Pancreas (tissue), 10 donors: ENCODE data around the gene HTRA1. TPM values are rescaled to one million over a fixed set of nuclear protein-coding genes. Genes with fewer than 3 reads are reported as not detected.

Source experiments
- ATAC-seq, 4 donors: fragments of 200-7000 bp; cut with Tn5 transposase; one replicate each; pipeline versions ENCODE4 v1.8.0 to v1.9.1; 2020; ENCODE audit warnings: mild to moderate bottlenecking in 4 of 4, moderate library complexity in 4 of 4
- DNase-seq, 6 donors: peaks; one replicate each; pipeline ENCODE4 v3.0.0-alpha.2; 2020
- FAIRE-seq: peaks from 2 replicates; lab custom pipeline; 2012; peaks lifted over from hg19 to GRCh38; lab: Jason Lieb, UNC
- H3K27ac ChIP-seq, 4 donors: fragments of 200-600 bp; sonication (generic); 1 replicate in 3 of 4; 2 replicates in 1 of 4; pipeline versions ENCODE4 v1.5.0 to v1.8.0; 2020
- H3K27me3 ChIP-seq, 4 donors: fragments of 200-600 bp; one replicate each; pipeline ENCODE4 v1.8.0; 2021
- H3K36me3 ChIP-seq, 3 donors: fragments of 200-600 bp; sonication (generic) in 1 of 3; one replicate each; pipeline versions ENCODE4 v1.5.0 to v1.8.0; 2020 to 2021
- H3K4me1 ChIP-seq, 3 donors: fragments of 200-600 bp; one replicate each; pipeline ENCODE4 v1.8.0; 2021
- H3K4me3 ChIP-seq, 4 donors: fragments of 200-600 bp; sonication (generic) in 2 of 4; one replicate each; pipeline versions ENCODE4 v1.5.0 to v1.8.0; 2020 to 2021
- H3K9me3 ChIP-seq, 4 donors: fragments of 200-600 bp; one replicate each; pipeline ENCODE4 v1.8.0; 2021
- CTCF ChIP-seq, 4 donors: fragments of 200-600 bp; sonication (generic) in 3 of 4; IDR thresholded peaks; one replicate each; pipeline versions ENCODE4 v1.5.0 to v1.8.0; 2021; ENCODE audit warnings: antibody characterized with exemption in 4 of 4
- WGBS, 2 donors: extraction: QIAGEN DNeasy Blood & Tissue Kit; methylation state at CpG; one replicate each; pipeline ENCODE4 v1.1.7; 2013; 5-methylcytosine and 5-hydroxymethylcytosine counted together
- intact Hi-C, 3 donors: fragments of 100-400 bp; cut with DNase I; formaldehyde crosslinking; loops; one replicate each; pipeline versions ENCODE4 v1.11.1 to v1.14.2; 2022
- polyA plus RNA-seq, 2 donors: library from polyadenylated mRNA; stranded (reverse); fragments of 200-250 nt; gene quantifications; one replicate each; pipeline ENCODE4 v1.2.3, GENCODE V29; 2013
- total RNA-seq, 6 donors: library from RNA; stranded (reverse); fragmentation: NEBNext Ultra II Directional in 4 of 6; extraction: Animal tissue kit (Norgen Biotek cat#: 25700) in 4 of 6; gene quantifications; one replicate each; pipeline versions ENCODE4 v1.2.1 to v1.2.4, GENCODE V29; 2021 to 2023
- donor health status: healthy with polysubstance abuse.
- donor health status: DM: no; HTN: no; CAD: no; lungs with moderate emphysema.
- donor health status: DM: no; HTN: no; CAD: no.
- donor health status: control.
- donor health status: control.
- donor health status: Bipolar disorder and iron deficiency.
- donor health status: DM: yes; HTN: yes; CAD: no.
- donor health status: DM: no; HTN: no; CAD: no.
- donor health status: DM: no; HTN: no; CAD: no.
- donor health status: DM: yes; HTN: yes; CAD: no.

The HTRA1 gene
- total RNA-seq, result 10 to 100 TPM; 10.4 to 83.0 (median 21.7) TPM
- 10 to 100 TPM; 19.2 to 20.0 TPM for polyA plus RNA-seq

DNA sequence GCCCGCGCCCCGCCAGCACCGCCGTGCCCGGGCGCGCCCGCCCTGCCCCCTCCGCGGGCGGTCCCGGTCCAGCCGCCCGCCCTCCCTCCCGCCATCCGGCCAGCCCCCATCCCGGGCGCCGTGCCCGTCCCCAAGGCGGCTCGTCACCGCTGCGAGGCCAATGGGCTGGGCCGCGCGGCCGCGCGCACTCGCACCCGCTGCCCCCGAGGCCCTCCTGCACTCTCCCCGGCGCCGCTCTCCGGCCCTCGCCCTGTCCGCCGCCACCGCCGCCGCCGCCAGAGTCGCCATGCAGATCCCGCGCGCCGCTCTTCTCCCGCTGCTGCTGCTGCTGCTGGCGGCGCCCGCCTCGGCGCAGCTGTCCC lies at the start of gene HTRA1:
Gene HTRA1 (plus strand): TSS at position 187 of the 362 bp plus-strand sequence. CDS start 100 bp downstream, at position 287.
- H3K27me3 ChIP-seq, result no peaks in the 10 kb centered on the region
- peak; percentile 64 to 85 (median 78) for ATAC-seq
- 0% methylated on average over 20 to 56 of the region's 56 CpGs for WGBS, 2 donors
- no peaks in the 10 kb centered on the region for H3K9me3 ChIP-seq
- peak; percentile 64 to 89 (median 80) for DNase-seq
- H3K4me1 ChIP-seq, result no peaks in the 10 kb centered on the region
- no peak for TF ChIP-seq CTCF (IDR thresholded peaks at IDR 0.05)
- H3K36me3 ChIP-seq, result no peaks in the 10 kb centered on the region
- intact Hi-C loops, result no loop called here
- peak within 1 kb of the TSS; percentile 54 to 79 (median 56) for H3K4me3 ChIP-seq
- H3K27ac ChIP-seq, result peak within 1 kb of the TSS in 1 of 4 donors; percentile 19
- no peak for FAIRE-seq

GRCh38 chr10:122413327-122413726 lies 48.0 kb upstream of the HTRA1 start:
- intact Hi-C loops, result no loop called here
- H3K36me3 ChIP-seq, result peaks cover 0 to 14% (median 4%) of the 10 kb centered on the region in 3 donors
- peak; percentile 61 for FAIRE-seq

DNA sequence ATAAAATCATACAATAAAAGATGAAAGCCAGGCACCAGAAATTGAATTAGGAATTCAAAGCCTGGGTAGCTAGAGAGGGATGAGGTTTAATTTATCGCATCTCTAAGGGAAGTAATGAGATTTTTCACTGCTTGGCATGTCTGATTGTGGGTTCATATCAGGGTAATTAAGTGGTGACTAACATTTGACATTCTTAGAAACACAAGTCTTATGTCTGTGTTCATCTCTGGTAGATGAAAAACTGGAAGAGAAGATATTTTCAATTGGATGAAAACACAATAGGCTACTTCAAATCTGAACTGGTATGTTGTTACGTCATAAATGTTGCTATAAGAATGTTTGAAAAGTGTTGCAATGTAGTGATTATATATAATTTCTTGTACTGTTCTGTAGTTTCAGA lies 43.7 kb upstream of the HTRA1 start:
- intact Hi-C loops, result no loop called here
- peak; percentile 43 for FAIRE-seq
- TF ChIP-seq CTCF (IDR thresholded peaks at IDR 0.05), result no peak
- no peak for ATAC-seq
- Histone ChIP-seq H3K9me3 (no peaks in the 10 kb centered on the region), H3K4me3 (no peak overlapping the region), H3K36me3 (peaks cover 0 to 22% (median 4%) of the 10 kb centered on the region in 3 donors), H3K27ac (no peak overlapping the region), H3K4me1 (peaks cover 0 to 3% (median 0%) of the 10 kb centered on the region in 3 donors), H3K27me3 (no peaks in the 10 kb centered on the region)
- WGBS, 2 donors, result 95 to 96% methylated on average over 2 of the region's 2 CpGs
- DNase-seq, result no peak

More at GRCh38 chr10:122413327-122413726, 48.0 kb upstream of the HTRA1 start:
- TF ChIP-seq CTCF (IDR thresholded peaks at IDR 0.05), result no peak
- H3K9me3 ChIP-seq, result no peaks in the 10 kb centered on the region
- no peak overlapping the region for H3K27ac ChIP-seq
- H3K27me3 ChIP-seq, result no peaks in the 10 kb centered on the region
- DNase-seq (no peak), ATAC-seq (no peak)
- H3K4me1 ChIP-seq, result no peaks in the 10 kb centered on the region
- H3K4me3 ChIP-seq, result no peak overlapping the region

- Histone ChIP-seq H3K27ac (no peak overlapping the region), H3K9me3 (no peaks in the 10 kb centered on the region), H3K4me1 (peaks cover 0 to 3% (median 0%) of the 10 kb centered on the region in 3 donors), H3K4me3 (no peak overlapping the region), H3K27me3 (no peaks in the 10 kb centered on the region), H3K36me3 (peaks cover 0 to 22% (median 4%) of the 10 kb centered on the region in 3 donors)
- ATAC-seq (no peak), DNase-seq (no peak), FAIRE-seq (no peak)
- no peak for TF ChIP-seq CTCF (IDR thresholded peaks at IDR 0.05)
- 79 to 82% methylated on average over 1 of the region's 1 CpG for WGBS, 2 donors
- intact Hi-C loops, result no loop called here
Measured at GRCh38 chr10:122419016-122419415, 42.3 kb upstream of the HTRA1 start.

DNA sequence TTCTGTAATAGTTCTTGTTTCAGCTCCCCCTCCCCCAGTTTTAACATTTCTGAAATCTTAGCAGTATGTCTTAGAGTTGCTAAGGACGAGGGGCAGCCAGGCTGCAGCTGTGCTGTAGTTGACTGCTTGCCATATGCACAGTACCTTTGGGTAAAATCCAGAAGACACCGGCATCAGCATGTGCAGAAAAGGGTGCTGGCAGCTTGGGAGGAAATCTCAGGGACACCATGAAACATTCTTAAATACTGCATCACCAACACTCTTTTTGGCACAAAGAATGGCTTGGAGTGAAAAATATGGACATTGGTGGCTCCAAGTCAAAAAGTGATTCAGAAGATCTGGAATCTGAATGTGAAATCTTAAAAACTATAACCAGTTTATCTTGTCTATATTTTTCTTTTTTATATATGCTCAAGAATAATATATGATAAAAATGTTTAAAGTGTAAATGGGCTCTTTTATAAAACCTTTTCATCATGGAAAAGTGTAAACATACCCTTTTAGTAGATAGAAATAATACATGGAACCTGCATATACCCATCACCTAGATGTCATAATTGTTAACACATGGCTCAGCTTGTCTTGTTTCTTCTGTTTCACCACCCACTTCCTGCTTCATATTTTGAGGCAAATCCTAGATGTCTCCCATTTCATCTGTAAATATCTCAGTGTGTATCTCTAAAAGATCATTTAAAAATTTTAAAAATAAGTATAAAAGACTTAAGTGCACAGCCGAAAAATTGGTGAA lies 41.3 kb upstream of the HTRA1 start:
- intact Hi-C loops, result no loop called here
- Histone ChIP-seq H3K27ac (no peak overlapping the region), H3K36me3 (peaks cover 0 to 22% (median 4%) of the 10 kb centered on the region in 3 donors)

More for the DNA sequence above, 41.3 kb upstream of the HTRA1 start:
- Histone ChIP-seq H3K4me1 (peaks cover 0 to 3% (median 0%) of the 10 kb centered on the region in 3 donors), H3K9me3 (no peaks in the 10 kb centered on the region), H3K4me3 (no peak overlapping the region), H3K27me3 (no peaks in the 10 kb centered on the region)
- FAIRE-seq, result no peak
- DNase-seq, result no peak
- no peak for TF ChIP-seq CTCF (IDR thresholded peaks at IDR 0.05)
- 86 to 92% methylated on average over 3 of the region's 3 CpGs for WGBS, 2 donors
- ATAC-seq, result no peak
